DOHH2 (cell line): ENCODE data around the gene CSN1S1.

ENCODE experiments used
- H3F3A ChIP-seq: fragments of 200-600 bp; sonication (generic), shearing (Covaris generic); 2 replicates; pipeline ENCODE4 v1.6.0; 2016; ENCODE audit warnings: antibody characterized with exemption, mild to moderate bottlenecking; ENCODE audit not compliant: control insufficient read depth, insufficient read depth
- H3K27ac ChIP-seq: fragments of 200-600 bp; sonication (generic); 2 replicates; pipeline ENCODE4 v1.5.1; 2014; ENCODE audit warnings: low read depth, mild to moderate bottlenecking, low read length, moderate library complexity
- H3K27me3 ChIP-seq: fragments of 200-600 bp; sonication (generic); 2 replicates; pipeline ENCODE4 v1.6.1; 2014; ENCODE audit warnings: mild to moderate bottlenecking, low read length, mixed read lengths; ENCODE audit not compliant: control insufficient read depth
- H3K36me3 ChIP-seq: fragments of 200-600 bp; sonication (generic); 2 replicates; pipeline ENCODE4 v1.6.1; 2014; ENCODE audit warnings: mild to moderate bottlenecking, low read length, moderate library complexity, mixed read lengths; ENCODE audit not compliant: control insufficient read depth
- H3K4me1 ChIP-seq: fragments of 200-600 bp; sonication (generic); 2 replicates; pipeline ENCODE4 v1.6.1; 2014; ENCODE audit warnings: mild to moderate bottlenecking, low read length, mixed read lengths; ENCODE audit not compliant: control insufficient read depth
- H3K4me2 ChIP-seq: fragments of 200-600 bp; sonication (generic); 2 replicates; pipeline ENCODE4 v1.6.0; 2014; ENCODE audit warnings: mild to moderate bottlenecking, low read length, moderate library complexity
- H3K4me3 ChIP-seq: fragments of 200-600 bp; sonication (generic); 2 replicates; pipeline ENCODE4 v1.5.1; 2014; ENCODE audit warnings: mild to moderate bottlenecking, low read length, mixed read lengths
- H3K79me2 ChIP-seq: fragments of 200-600 bp; sonication (generic); 2 replicates; pipeline ENCODE4 v1.6.1; 2014; ENCODE audit warnings: mild to moderate bottlenecking, low read length, mixed read lengths; ENCODE audit not compliant: control insufficient read depth
- H3K9me2 ChIP-seq: fragments of 200-600 bp; sonication (generic); replicated peaks from 2 replicates; pipeline ENCODE4 v1.6.1; 2014; ENCODE audit warnings: mild to moderate bottlenecking, low read length, mixed read lengths; ENCODE audit not compliant: control insufficient read depth
- H3K9me3 ChIP-seq: fragments of 200-600 bp; sonication (generic); 2 replicates; pipeline ENCODE4 v1.6.1; 2014; ENCODE audit warnings: antibody characterized with exemption, low read length, mixed read lengths; ENCODE audit not compliant: control insufficient read depth, insufficient read depth
- H4K20me1 ChIP-seq: fragments of 200-600 bp; sonication (generic); 2 replicates; pipeline ENCODE4 v1.6.0; 2014; ENCODE audit warnings: low read depth, mild to moderate bottlenecking, antibody characterized with exemption, low read length, moderate library complexity; ENCODE audit not compliant: control insufficient read depth, insufficient read depth
- EZH2phosphoT487 ChIP-seq: fragments of 200-600 bp; sonication (generic); IDR thresholded peaks from 2 replicates; pipeline ENCODE4 v1.6.1; 2017; ENCODE audit warnings: borderline replicate concordance, mild to moderate bottlenecking, antibody characterized with exemption, low read length, moderate library complexity, mixed read lengths
- TF ChIP-seq, protein P1 (sequence below): fragments of 200-600 bp; sonication (generic); IDR thresholded peaks from one replicate; pipeline ENCODE4 v1.5.1; 2014; ENCODE audit warnings: antibody characterized with exemption, mild to moderate bottlenecking, low read depth, low read length; ENCODE audit not compliant: poor library complexity, severe bottlenecking

CSN1S1 gene

DNA sequence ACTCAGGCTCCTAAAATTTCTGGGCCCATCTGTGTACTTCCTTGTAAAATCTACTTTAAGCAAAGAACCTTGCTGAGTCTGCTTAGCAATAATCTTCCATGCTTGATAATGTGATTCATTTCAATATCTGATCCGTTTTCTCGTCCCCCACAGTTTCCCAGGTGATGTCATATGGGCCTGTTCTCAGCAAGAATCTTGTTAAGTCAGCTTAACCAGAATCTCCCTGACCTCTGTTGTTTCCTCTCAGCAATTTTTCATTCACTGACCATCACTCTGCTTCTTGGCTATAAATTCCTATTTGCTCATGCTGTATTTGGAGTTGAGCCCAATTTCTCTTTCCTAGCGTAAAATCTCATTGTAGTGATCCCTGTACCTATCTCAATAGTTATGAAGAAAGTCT, 20.7 kb downstream of the CSN1S1 start:
- H3K9me2 ChIP-seq, result no peaks in the 10 kb centered on the region
- TF ChIP-seq EZH2phosphoT487, result no peak
- TF ChIP-seq, protein P1, sequence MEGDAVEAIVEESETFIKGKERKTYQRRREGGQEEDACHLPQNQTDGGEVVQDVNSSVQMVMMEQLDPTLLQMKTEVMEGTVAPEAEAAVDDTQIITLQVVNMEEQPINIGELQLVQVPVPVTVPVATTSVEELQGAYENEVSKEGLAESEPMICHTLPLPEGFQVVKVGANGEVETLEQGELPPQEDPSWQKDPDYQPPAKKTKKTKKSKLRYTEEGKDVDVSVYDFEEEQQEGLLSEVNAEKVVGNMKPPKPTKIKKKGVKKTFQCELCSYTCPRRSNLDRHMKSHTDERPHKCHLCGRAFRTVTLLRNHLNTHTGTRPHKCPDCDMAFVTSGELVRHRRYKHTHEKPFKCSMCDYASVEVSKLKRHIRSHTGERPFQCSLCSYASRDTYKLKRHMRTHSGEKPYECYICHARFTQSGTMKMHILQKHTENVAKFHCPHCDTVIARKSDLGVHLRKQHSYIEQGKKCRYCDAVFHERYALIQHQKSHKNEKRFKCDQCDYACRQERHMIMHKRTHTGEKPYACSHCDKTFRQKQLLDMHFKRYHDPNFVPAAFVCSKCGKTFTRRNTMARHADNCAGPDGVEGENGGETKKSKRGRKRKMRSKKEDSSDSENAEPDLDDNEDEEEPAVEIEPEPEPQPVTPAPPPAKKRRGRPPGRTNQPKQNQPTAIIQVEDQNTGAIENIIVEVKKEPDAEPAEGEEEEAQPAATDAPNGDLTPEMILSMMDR, result no peak
- no peaks in the 10 kb centered on the region for H3K9me3 ChIP-seq
- no peaks in the 10 kb centered on the region for H3K79me2 ChIP-seq
- H3K4me2 ChIP-seq, result no peak overlapping the region
- H3K27me3 ChIP-seq, result no peaks in the 10 kb centered on the region
- H3F3A ChIP-seq, result no peaks in the 10 kb centered on the region
- no peaks in the 10 kb centered on the region for H4K20me1 ChIP-seq
- H3K27ac ChIP-seq, result no peak overlapping the region
- H3K4me3 ChIP-seq, result no peak overlapping the region
- no peaks in the 10 kb centered on the region for H3K4me1 ChIP-seq
- H3K36me3 ChIP-seq, result no peaks in the 10 kb centered on the region

GRCh38 chr4:69957209-69957608, 26.3 kb downstream of the CSN1S1 start:
- Histone ChIP-seq H3K36me3 (no peaks in the 10 kb centered on the region), H3K4me2 (no peak overlapping the region), H3F3A (no peaks in the 10 kb centered on the region), H3K9me2 (no peaks in the 10 kb centered on the region; the same call in 1 of the 2 replicates), H3K27me3 (no peaks in the 10 kb centered on the region), H3K4me3 (no peak overlapping the region), H3K4me1 (no peaks in the 10 kb centered on the region), H3K27ac (no peak overlapping the region), H4K20me1 (no peaks in the 10 kb centered on the region), H3K9me3 (no peaks in the 10 kb centered on the region), H3K79me2 (no peaks in the 10 kb centered on the region)
- no peak for TF ChIP-seq EZH2phosphoT487

DNA sequence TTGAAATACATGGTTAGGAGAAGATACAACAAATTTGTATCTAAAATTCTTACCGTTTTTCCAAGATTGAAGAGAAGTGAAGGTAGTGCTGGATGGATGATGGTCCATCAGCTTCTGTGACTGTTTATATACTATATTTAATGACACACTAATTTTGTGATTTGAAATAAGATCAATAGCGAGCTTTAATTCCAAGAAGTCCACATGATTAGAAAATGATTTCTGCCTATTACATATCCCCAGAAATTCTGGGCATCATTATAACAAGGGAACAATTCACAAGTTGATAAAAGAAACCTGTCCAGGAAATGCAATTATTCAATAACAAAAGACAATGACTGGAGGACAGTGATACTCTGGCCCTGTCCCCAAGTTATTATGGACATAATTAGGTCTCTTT, 34.8 kb downstream of the CSN1S1 start, which contains the start of gene CSN2:
Gene CSN2 (minus strand): TSS at position 101 of the 400 bp plus-strand sequence. CDS start 4,733 bp downstream, outside the sequence.
- no peaks in the 10 kb centered on the region for H3K36me3 ChIP-seq

GRCh38 chr4:69970071-69970470, 39.2 kb downstream of the CSN1S1 start:
- Histone ChIP-seq H3K4me3 (no peak overlapping the region), H3K27ac (no peak overlapping the region), H3F3A (no peaks in the 10 kb centered on the region), H3K9me3 (no peaks in the 10 kb centered on the region), H3K9me2 (no peaks in the 10 kb centered on the region), H3K36me3 (no peaks in the 10 kb centered on the region), H3K79me2 (no peaks in the 10 kb centered on the region), H3K27me3 (no peaks in the 10 kb centered on the region), H4K20me1 (no peaks in the 10 kb centered on the region), H3K4me1 (no peaks in the 10 kb centered on the region), H3K4me2 (no peak overlapping the region)
- no peak for TF ChIP-seq EZH2phosphoT487
- TF ChIP-seq, protein P1, result no peak

More for the DNA sequence above, 34.8 kb downstream of the CSN1S1 start, which contains the start of gene CSN2:
- no peak within 1 kb of the TSS for H3K4me2 ChIP-seq
- no peak within 1 kb of the TSS for H3K4me3 ChIP-seq
- H3K4me1 ChIP-seq, result no peaks in the 10 kb centered on the region
- TF ChIP-seq, protein P1, result no peak
- TF ChIP-seq EZH2phosphoT487, result no peak
- no peaks in the 10 kb centered on the region for H3K27me3 ChIP-seq
- no peaks in the 10 kb centered on the region for H4K20me1 ChIP-seq
- H3K79me2 ChIP-seq, result no peaks in the 10 kb centered on the region
- H3F3A ChIP-seq, result no peaks in the 10 kb centered on the region
- H3K27ac ChIP-seq, result no peak within 1 kb of the TSS
- no peaks in the 10 kb centered on the region for H3K9me2 ChIP-seq
- no peaks in the 10 kb centered on the region for H3K9me3 ChIP-seq
